DND-41 (cell line): ENCODE data around the gene ALKBH7.

Source experiments
- ATAC-seq: fragments of 200-7000 bp; cut with Tn5 transposase; 3 replicates; pipeline ENCODE4 v1.9.1; 2021; ENCODE audit warnings: low read depth; ENCODE audit not compliant: insufficient read depth
- DNase-seq: peaks from one replicate; pipeline ENCODE4 v3.0.0-alpha.2; 2020
- H2AFZ ChIP-seq: 2 replicates; pipeline ENCODE4 v1.6.0; 2012; ENCODE audit warnings: low read depth, low read length
- H3K27ac ChIP-seq: 2 replicates; pipeline ENCODE4 v1.5.1; 2012; ENCODE audit warnings: low read length, inconsistent platforms
- H3K27me3 ChIP-seq: fragments of 200-600 bp; sonication (generic); 2 replicates; pipeline ENCODE4 v1.6.0; 2012; ENCODE audit warnings: low read length, mild to moderate bottlenecking, inconsistent platforms; ENCODE audit not compliant: insufficient read depth, poor library complexity
- H3K36me3 ChIP-seq: 2 replicates; pipeline ENCODE4 v1.5.1; 2012; ENCODE audit warnings: low read length, inconsistent platforms; ENCODE audit not compliant: insufficient read depth
- H3K4me1 ChIP-seq: 2 replicates; pipeline ENCODE4 v1.5.1; 2012; ENCODE audit warnings: mild to moderate bottlenecking, low read length; ENCODE audit not compliant: insufficient read depth
- H3K4me2 ChIP-seq: 2 replicates; pipeline ENCODE4 v1.6.0; 2012; ENCODE audit warnings: mild to moderate bottlenecking, moderate library complexity, low read length, inconsistent platforms; ENCODE audit not compliant: insufficient read depth
- H3K4me3 ChIP-seq, 2 experiments: fragments of 200-600 bp in 1 of 2; shearing (Covaris generic) in 1 of 2; 2 replicates each; pipeline ENCODE4 v1.5.1; 2012 to 2016; ENCODE audit warnings: inconsistent platforms in 2 of 2, low read length in 2 of 2, mild to moderate bottlenecking in 2 of 2, low read depth in 1 of 2, moderate library complexity in 1 of 2
- H3K79me2 ChIP-seq: 2 replicates; pipeline ENCODE4 v1.6.0; 2012; ENCODE audit warnings: low read length, inconsistent platforms; ENCODE audit not compliant: insufficient read depth
- H3K9ac ChIP-seq: 2 replicates; pipeline ENCODE4 v1.6.0; 2012; ENCODE audit warnings: low read depth, mild to moderate bottlenecking, inconsistent platforms, low read length, moderate library complexity
- H3K9me3 ChIP-seq: 2 replicates; pipeline ENCODE4 v1.5.1; 2012; ENCODE audit warnings: low read length, moderate library complexity, mild to moderate bottlenecking, inconsistent platforms; ENCODE audit not compliant: insufficient read depth, severe bottlenecking
- H4K20me1 ChIP-seq: 2 replicates; pipeline ENCODE4 v1.6.0; 2012; ENCODE audit warnings: low read length; ENCODE audit not compliant: insufficient read depth
- EZH2 ChIP-seq: IDR thresholded peaks from 3 replicates; pipeline ENCODE4 v1.6.1; 2012; ENCODE audit warnings: borderline replicate concordance, low read depth, mild to moderate bottlenecking, moderate library complexity, low read length, inconsistent platforms; ENCODE audit not compliant: severe bottlenecking
- TF ChIP-seq, protein P1 (sequence below): IDR thresholded peaks from 2 replicates; pipeline ENCODE4 v1.5.1; 2012; ENCODE audit warnings: borderline replicate concordance, low read length, moderate library complexity, mild to moderate bottlenecking; ENCODE audit not compliant: poor library complexity, severe bottlenecking; ENCODE audit errors: extremely low read depth

ALKBH7 gene

DNA sequence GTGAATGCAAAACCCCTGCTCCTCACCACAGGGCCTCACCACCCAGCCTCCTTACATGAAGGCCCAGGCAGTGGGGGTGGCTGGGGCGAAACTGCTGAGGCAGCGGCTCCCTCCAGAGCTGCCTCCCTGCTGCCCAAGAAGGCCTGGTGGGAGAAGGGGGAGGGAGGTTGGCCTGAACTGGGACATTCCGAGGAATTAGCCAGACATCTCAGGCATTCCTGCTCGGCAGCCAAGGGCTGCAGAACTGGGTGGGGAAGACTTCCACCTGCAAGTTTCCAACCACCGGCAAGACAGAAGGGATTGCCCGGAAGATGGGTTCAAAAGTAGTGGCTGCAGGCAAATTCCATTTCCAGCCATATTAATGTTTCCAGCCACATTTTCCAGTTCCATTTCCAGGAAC lies 5.4 kb downstream of the ALKBH7 start:
- H3K27ac ChIP-seq, result no peak overlapping the region
- H3K79me2 ChIP-seq, result peaks cover 9% of the 10 kb centered on the region; the same call in 1 of the 2 replicates
- ATAC-seq (no peak), DNase-seq (no peak)
- no peak overlapping the region for H2AFZ ChIP-seq
- H3K27me3 ChIP-seq, result no peaks in the 10 kb centered on the region
- TF ChIP-seq EZH2, result no peak
- TF ChIP-seq, protein P1, sequence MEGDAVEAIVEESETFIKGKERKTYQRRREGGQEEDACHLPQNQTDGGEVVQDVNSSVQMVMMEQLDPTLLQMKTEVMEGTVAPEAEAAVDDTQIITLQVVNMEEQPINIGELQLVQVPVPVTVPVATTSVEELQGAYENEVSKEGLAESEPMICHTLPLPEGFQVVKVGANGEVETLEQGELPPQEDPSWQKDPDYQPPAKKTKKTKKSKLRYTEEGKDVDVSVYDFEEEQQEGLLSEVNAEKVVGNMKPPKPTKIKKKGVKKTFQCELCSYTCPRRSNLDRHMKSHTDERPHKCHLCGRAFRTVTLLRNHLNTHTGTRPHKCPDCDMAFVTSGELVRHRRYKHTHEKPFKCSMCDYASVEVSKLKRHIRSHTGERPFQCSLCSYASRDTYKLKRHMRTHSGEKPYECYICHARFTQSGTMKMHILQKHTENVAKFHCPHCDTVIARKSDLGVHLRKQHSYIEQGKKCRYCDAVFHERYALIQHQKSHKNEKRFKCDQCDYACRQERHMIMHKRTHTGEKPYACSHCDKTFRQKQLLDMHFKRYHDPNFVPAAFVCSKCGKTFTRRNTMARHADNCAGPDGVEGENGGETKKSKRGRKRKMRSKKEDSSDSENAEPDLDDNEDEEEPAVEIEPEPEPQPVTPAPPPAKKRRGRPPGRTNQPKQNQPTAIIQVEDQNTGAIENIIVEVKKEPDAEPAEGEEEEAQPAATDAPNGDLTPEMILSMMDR, result no peak
- no peak overlapping the region for H3K9ac ChIP-seq
- H3K4me2 ChIP-seq, result no peak overlapping the region
- H3K9me3 ChIP-seq, result no peaks in the 10 kb centered on the region
- H3K4me1 ChIP-seq, result peaks cover 11% of the 10 kb centered on the region
- no peaks in the 10 kb centered on the region; the same call in 1 of the 2 replicates for H4K20me1 ChIP-seq
- H3K36me3 ChIP-seq, result peaks cover 56% of the 10 kb centered on the region
- no peak overlapping the region for H3K4me3 ChIP-seq

DNA sequence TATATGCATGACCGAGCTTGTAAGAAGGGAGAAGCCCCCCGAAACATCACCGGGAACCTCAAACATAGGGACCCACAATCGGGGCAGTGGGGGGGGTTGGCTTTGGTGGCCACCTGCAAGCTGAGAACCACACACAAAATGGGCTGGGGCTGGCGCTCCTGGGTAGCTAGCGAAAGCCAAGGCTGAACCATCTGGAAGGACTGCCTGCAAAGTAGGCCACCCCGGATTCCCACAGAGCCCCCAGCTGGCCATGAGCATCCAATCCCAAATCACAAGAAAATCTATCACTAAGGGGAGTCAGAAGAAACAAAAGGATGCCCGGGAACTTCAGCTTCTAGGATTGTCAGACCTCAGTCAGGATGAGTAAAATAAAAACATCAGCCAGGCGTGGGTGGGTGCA lies 5.9 kb downstream of the ALKBH7 start:
- Histone ChIP-seq H3K79me2 (peaks cover 9% of the 10 kb centered on the region; the same call in 1 of the 2 replicates), H3K36me3 (peaks cover 60% of the 10 kb centered on the region), H4K20me1 (no peaks in the 10 kb centered on the region; the same call in 1 of the 2 replicates), H3K4me2 (no peak overlapping the region), H3K27ac (no peak overlapping the region), H2AFZ (no peak overlapping the region), H3K9me3 (no peaks in the 10 kb centered on the region), H3K27me3 (no peaks in the 10 kb centered on the region), H3K4me1 (peaks cover 11% of the 10 kb centered on the region), H3K4me3 (no peak overlapping the region), H3K9ac (no peak overlapping the region)
- DNase-seq, result no peak
- ATAC-seq, result no peak
- TF ChIP-seq EZH2, result no peak
- TF ChIP-seq, protein P1, result no peak

DNA sequence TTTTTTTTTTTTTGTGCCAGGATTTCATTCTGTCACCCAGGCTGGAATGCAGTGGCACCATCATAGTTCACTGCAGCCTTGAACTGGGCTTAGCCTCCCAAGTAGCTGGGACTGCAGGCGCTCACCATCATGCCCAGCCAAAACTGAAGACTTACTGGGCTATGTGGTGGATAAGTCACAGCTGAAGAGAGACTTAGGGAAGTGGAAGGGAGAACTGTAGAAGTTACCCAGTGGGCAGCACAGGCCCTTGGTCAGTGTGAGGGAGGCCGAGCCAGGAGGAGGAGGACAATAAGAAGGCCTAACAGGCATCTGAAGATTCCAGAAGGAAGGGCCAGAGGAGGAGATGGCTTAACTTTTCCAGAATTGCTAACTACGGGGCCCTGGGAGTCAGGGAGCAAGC lies 7.2 kb downstream of the ALKBH7 start:
- no peaks in the 10 kb centered on the region for H3K27me3 ChIP-seq
- H3K9me3 ChIP-seq, result no peaks in the 10 kb centered on the region
- TF ChIP-seq EZH2, result no peak
- TF ChIP-seq, protein P1, result no peak
- no peaks in the 10 kb centered on the region; the same call in 1 of the 2 replicates for H4K20me1 ChIP-seq
- H3K4me1 ChIP-seq, result no peaks in the 10 kb centered on the region
- no peaks in the 10 kb centered on the region for H3K79me2 ChIP-seq
- no peak overlapping the region for H3K4me3 ChIP-seq
- H3K36me3 ChIP-seq, result peaks cover 68% of the 10 kb centered on the region
- H2AFZ ChIP-seq, result no peak overlapping the region
- no peak overlapping the region for H3K9ac ChIP-seq
- no peak overlapping the region for H3K27ac ChIP-seq
- ATAC-seq (no peak), DNase-seq (no peak)
- no peak overlapping the region for H3K4me2 ChIP-seq
